Breast epithelium (tissue), 4 donors: ENCODE results near the gene TGFBI. TPM values are rescaled to one million over a fixed set of nuclear protein-coding genes. Genes with fewer than 3 reads are reported as not detected.
A peak's percentile ranks its signal among the peaks of the same experiment; 100 is the strongest.

ENCODE experiments used
- DNase-seq, 2 donors: peaks; one replicate each; pipeline ENCODE4 v3.0.0-alpha.2; 2019; ENCODE audit warnings: low spot score in 2 of 2
- H3K27ac ChIP-seq, 2 donors: fragments of 200-600 bp; sonication (generic) in 1 of 2; one replicate each; pipeline ENCODE4 v1.5.1; 2016 to 2019; ENCODE audit warnings: mild to moderate bottlenecking in 1 of 2
- H3K27me3 ChIP-seq, 2 donors: fragments of 200-600 bp; sonication (generic) in 1 of 2; one replicate each; pipeline versions ENCODE4 v1.5.1 to v1.6.0; 2017 to 2019; ENCODE audit warnings: control low read depth in 1 of 2, mild to moderate bottlenecking in 1 of 2
- H3K36me3 ChIP-seq: fragments of 200-600 bp; one replicate; pipeline ENCODE4 v1.5.1; 2019
- H3K4me1 ChIP-seq, 2 donors: fragments of 200-600 bp; sonication (generic); one replicate each; pipeline ENCODE4 v1.5.1; 2016 to 2019; ENCODE audit warnings: control low read depth in 1 of 2
- H3K4me3 ChIP-seq, 3 donors: fragments of 200-600 bp; sonication (generic); 1 replicate in 2 of 3; 2 replicates in 1 of 3; pipeline ENCODE4 v1.5.1; 2016 to 2019; ENCODE audit warnings: mild to moderate bottlenecking in 3 of 3, moderate library complexity in 2 of 3
- H3K9me3 ChIP-seq, 2 donors: fragments of 200-600 bp; sonication (generic) in 1 of 2; one replicate each; pipeline ENCODE4 v1.5.1; 2016 to 2019; ENCODE audit warnings: control low read depth in 1 of 2
- CTCF ChIP-seq, 3 donors: fragments of 450-650 bp; IDR thresholded peaks; one replicate each; pipeline ENCODE4 v1.5.1; 2016 to 2017; ENCODE audit warnings: antibody characterized with exemption in 3 of 3, mild to moderate bottlenecking in 3 of 3, moderate library complexity in 3 of 3
- POLR2A ChIP-seq: fragments of 450-650 bp; IDR thresholded peaks from one replicate; pipeline ENCODE4 v1.6.1; 2016; ENCODE audit warnings: antibody characterized with exemption, mild to moderate bottlenecking, moderate library complexity
- POLR2AphosphoS5 ChIP-seq, 3 donors: sonication (generic); formaldehyde crosslinking; IDR thresholded peaks; one replicate each; pipeline ENCODE4 v1.6.1; 2017; ENCODE audit warnings: antibody characterized with exemption in 3 of 3
- intact Hi-C: fragments of 100-400 bp; cut with DNase I; formaldehyde crosslinking; loops from one replicate; pipeline ENCODE4 v1.15.1; 2023; ENCODE audit warnings: low total_unique reads
- total RNA-seq, 3 donors: library from RNA; depleted of rRNA; stranded (reverse); fragments of >200 nt; gene quantifications; one replicate each; pipeline ENCODE4 v1.1.0, GENCODE V29; 2016

Gene TGFBI
- total RNA-seq, 3 donors from 2014 or later = 40.4 to 145 (median 45.2) TPM

GRCh38 chr5:136086783-136087566 is 58.2 kb downstream of the TGFBI start:
- Histone ChIP-seq H3K4me1 (no peaks in the 10 kb centered on the region), H3K27ac (no peak overlapping the region), H3K4me3 (no peak overlapping the region), H3K36me3 (no peaks in the 10 kb centered on the region), H3K9me3 (no peaks in the 10 kb centered on the region), H3K27me3 (no peaks in the 10 kb centered on the region)
- TF ChIP-seq POLR2AphosphoS5 (IDR thresholded peaks at IDR 0.05) (no peak), CTCF (IDR thresholded peaks at IDR 0.05) (no peak), POLR2A (no peak)
- no peak for DNase-seq
- intact Hi-C loops = no loop called here

- no peaks in the 10 kb centered on the region for H3K9me3 ChIP-seq
- no peaks in the 10 kb centered on the region for H3K36me3 ChIP-seq
- H3K4me1 ChIP-seq = no peaks in the 10 kb centered on the region
- peak overlapping the region; percentile 63 to 85 for H3K27ac ChIP-seq
- TF ChIP-seq POLR2A (no peak), POLR2AphosphoS5 (IDR thresholded peaks at IDR 0.05) (no peak), CTCF (IDR thresholded peaks at IDR 0.05) (no peak)
- H3K27me3 ChIP-seq = no peaks in the 10 kb centered on the region
- peak overlapping the region in 1 of 3 donors; percentile 36 for H3K4me3 ChIP-seq
- peak in 1 of 2 donors; percentile 70 for DNase-seq
- intact Hi-C loops = no loop called here
These were observed 59.4 kb downstream of the TGFBI start for GRCh38 chr5:136087961-136088871.

DNA sequence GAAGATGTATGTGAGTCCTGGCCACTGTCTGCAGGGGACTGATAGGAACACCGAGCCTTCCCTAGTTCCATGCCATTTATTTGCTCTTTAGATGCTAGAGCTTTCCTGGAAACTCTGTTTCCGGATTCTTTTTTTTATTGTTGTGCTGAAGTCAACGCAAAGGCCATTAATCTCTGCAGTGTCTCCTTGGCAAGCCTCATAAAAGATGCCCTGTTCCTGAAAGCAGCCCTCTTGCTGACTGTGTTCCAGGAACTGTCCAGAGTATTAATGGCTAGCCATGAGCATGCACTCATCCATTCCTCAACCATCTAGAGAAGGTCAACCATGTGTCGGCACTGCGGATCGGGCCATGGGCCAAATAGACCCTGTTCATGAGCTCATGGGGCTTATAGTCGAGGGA is 61.0 kb downstream of the TGFBI start:
- DNase-seq = no peak
- H3K4me1 ChIP-seq = no peaks in the 10 kb centered on the region
- no peaks in the 10 kb centered on the region for H3K27me3 ChIP-seq
- intact Hi-C loops = no loop called here
- H3K4me3 ChIP-seq = no peak overlapping the region
- no peak overlapping the region for H3K27ac ChIP-seq
- no peaks in the 10 kb centered on the region for H3K36me3 ChIP-seq
- no peaks in the 10 kb centered on the region for H3K9me3 ChIP-seq
- TF ChIP-seq CTCF (IDR thresholded peaks at IDR 0.05) = no peak
- TF ChIP-seq POLR2A = no peak
- TF ChIP-seq POLR2AphosphoS5 (IDR thresholded peaks at IDR 0.05) = no peak

- no peaks in the 10 kb centered on the region for H3K9me3 ChIP-seq
- intact Hi-C loops = no loop called here
- no peak for DNase-seq
- no peak overlapping the region for H3K4me3 ChIP-seq
- H3K27me3 ChIP-seq = no peaks in the 10 kb centered on the region
- H3K27ac ChIP-seq = no peak overlapping the region
- H3K36me3 ChIP-seq = no peaks in the 10 kb centered on the region
- no peaks in the 10 kb centered on the region for H3K4me1 ChIP-seq
- TF ChIP-seq POLR2A = no peak
- no peak for TF ChIP-seq CTCF (IDR thresholded peaks at IDR 0.05)
- TF ChIP-seq POLR2AphosphoS5 (IDR thresholded peaks at IDR 0.05) = no peak
These were observed 61.5 kb downstream of the TGFBI start for GRCh38 chr5:136090319-136090718.
